Fibroblast of the aortic adventitia (primary cell): ENCODE data around the gene DCK. TPM values are rescaled to one million over a fixed set of nuclear protein-coding genes. Genes with fewer than 3 reads are reported as not detected.

Source experiments
- DNase-seq: peaks from one replicate; pipeline ENCODE4 v3.0.0-alpha.2; 2010; ENCODE audit warnings: low read depth
- H3K4me3 ChIP-seq: 2 replicates; pipeline ENCODE4 v1.5.1; 2011; ENCODE audit warnings: low read depth, mild to moderate bottlenecking, control low read depth, low read length, moderate library complexity
- CTCF ChIP-seq: IDR thresholded peaks from 2 replicates; pipeline ENCODE4 v1.5.1; 2011; ENCODE audit warnings: mild to moderate bottlenecking, low read length, control low read depth, inconsistent platforms; ENCODE audit not compliant: insufficient read depth
- total RNA-seq: library from RNA; depleted of rRNA; stranded (reverse); fragments of >200 nt; gene quantifications from 2 replicates; pipeline ENCODE4 v1.2.3, GENCODE V29; 2012; ENCODE audit warnings: low replicate concordance

The DCK gene
- total RNA-seq, result 3.8 and 35.2 TPM in 2 replicates

DNA sequence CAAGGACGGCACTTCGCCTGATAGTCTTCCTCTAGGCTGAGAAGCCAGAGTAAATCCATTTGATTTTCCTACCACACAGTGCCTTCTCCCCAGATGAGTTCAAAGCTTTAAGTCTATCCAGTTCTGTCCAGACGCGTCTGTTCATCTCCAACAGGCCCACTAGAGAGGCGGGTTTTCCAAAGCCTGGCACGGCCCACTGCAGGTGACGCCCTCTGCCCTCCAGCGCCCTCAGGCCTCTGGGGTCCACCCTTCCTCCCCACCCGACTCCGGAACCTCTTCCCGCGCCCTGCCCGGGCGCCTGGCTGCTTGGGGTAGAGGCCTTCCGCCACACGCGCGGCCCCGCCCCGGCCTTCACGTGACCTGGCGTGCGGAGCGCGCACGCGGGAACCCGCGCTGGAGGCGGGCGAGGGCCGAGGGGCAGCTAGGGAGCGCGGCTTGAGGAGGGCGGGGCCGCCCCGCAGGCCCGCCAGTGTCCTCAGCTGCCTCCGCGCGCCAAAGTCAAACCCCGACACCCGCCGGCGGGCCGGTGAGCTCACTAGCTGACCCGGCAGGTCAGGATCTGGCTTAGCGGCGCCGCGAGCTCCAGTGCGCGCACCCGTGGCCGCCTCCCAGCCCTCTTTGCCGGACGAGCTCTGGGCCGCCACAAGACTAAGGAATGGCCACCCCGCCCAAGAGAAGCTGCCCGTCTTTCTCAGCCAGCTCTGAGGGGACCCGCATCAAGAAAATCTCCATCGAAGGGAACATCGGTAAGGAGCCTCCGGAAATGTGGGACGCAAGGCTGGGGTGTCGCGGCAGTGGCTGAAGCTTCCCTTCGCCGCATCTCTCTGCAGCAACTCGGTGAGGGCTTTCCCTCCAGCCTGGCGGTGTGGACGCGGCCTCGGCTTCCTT is at the start of gene DCK:
Gene DCK, plus strand, starts transcription at position 469 of the 888 bp plus-strand sequence. Its CDS starts 187 bp downstream, at position 656.
- H3K4me3 ChIP-seq, result peak within 1 kb of the TSS; percentile 96
- no peak for TF ChIP-seq CTCF

DNA sequence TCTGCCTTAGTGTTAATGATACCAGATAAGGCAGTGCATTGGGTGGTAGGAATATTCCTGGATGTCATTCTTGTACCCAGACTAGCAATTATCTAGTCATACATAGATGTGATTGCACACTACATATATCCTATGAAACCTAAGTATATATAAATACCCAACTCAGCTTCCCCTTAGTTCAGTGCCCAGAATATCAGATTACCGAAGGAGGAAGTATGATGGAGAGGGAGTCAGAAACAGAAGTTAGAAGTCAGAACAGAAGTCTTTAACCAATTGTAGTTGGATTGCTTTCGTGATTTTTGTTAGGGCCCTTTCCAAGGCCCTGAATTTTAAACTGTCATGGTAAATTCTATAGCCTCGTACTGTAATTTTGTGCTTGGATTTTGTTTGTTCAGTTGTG is 48.4 kb upstream of the DCK start:
- DNase-seq, result no peak
- no peak overlapping the region for H3K4me3 ChIP-seq
- no peak for TF ChIP-seq CTCF

More for the DNA sequence above, at the start of gene DCK:
- peak; percentile 85 for DNase-seq

GRCh38 chr4:70945452-70946055 is 47.9 kb upstream of the DCK start:
- TF ChIP-seq CTCF, result no peak
- H3K4me3 ChIP-seq, result no peak overlapping the region
- no peak for DNase-seq

GRCh38 chr4:70946939-70947338 is 46.5 kb upstream of the DCK start:
- no peak overlapping the region for H3K4me3 ChIP-seq
- DNase-seq, result no peak
- no peak for TF ChIP-seq CTCF

GRCh38 chr4:70948665-70949260 is 44.7 kb upstream of the DCK start:
- DNase-seq, result no peak
- no peak for TF ChIP-seq CTCF

GRCh38 chr4:70954032-70954431 is 39.4 kb upstream of the DCK start:
- no peak overlapping the region for H3K4me3 ChIP-seq
- no peak for TF ChIP-seq CTCF
- DNase-seq, result no peak

More at GRCh38 chr4:70948665-70949260, 44.7 kb upstream of the DCK start:
- H3K4me3 ChIP-seq, result no peak overlapping the region
